Brain microvascular endothelial cell (primary cell): ENCODE results near the gene GRAMD1B.

Experiments
- DNase-seq: peaks from one replicate; pipeline ENCODE4 v3.0.0-alpha.2; 2020
- H3K27ac ChIP-seq: fragments of 250-450 bp; sonication (Bioruptor Pico); 2 replicates; pipeline ENCODE4 v1.5.1; 2020; ENCODE audit warnings: mild to moderate bottlenecking, moderate library complexity
- H3K27me3 ChIP-seq: fragments of 250-450 bp; sonication (Bioruptor Pico); replicated peaks from 2 replicates; pipeline ENCODE4 v1.5.1; 2020; ENCODE audit warnings: mild to moderate bottlenecking
- H3K36me3 ChIP-seq: fragments of 250-450 bp; sonication (Bioruptor Pico); replicated peaks from 2 replicates; pipeline ENCODE4 v1.5.1; 2020; ENCODE audit warnings: mild to moderate bottlenecking
- H3K4me3 ChIP-seq: 2 replicates; pipeline ENCODE4 v1.5.1; 2011; ENCODE audit warnings: low read depth, mild to moderate bottlenecking, control low read depth, low read length, moderate library complexity
- in situ Hi-C: cut with HindIII; loops from 2 replicates; pipeline ENCODE4 v1.10.0; 2017; ENCODE audit warnings: low sequenced_read_pairs, low pct_ligation_motif_present
- TF ChIP-seq, protein P1 (sequence below): IDR thresholded peaks from 2 replicates; pipeline ENCODE4 v1.5.1; 2011; ENCODE audit warnings: low read depth, mild to moderate bottlenecking, moderate library complexity, low read length, control low read depth, inconsistent platforms; ENCODE audit errors: missing control alignments

GRAMD1B gene

DNA sequence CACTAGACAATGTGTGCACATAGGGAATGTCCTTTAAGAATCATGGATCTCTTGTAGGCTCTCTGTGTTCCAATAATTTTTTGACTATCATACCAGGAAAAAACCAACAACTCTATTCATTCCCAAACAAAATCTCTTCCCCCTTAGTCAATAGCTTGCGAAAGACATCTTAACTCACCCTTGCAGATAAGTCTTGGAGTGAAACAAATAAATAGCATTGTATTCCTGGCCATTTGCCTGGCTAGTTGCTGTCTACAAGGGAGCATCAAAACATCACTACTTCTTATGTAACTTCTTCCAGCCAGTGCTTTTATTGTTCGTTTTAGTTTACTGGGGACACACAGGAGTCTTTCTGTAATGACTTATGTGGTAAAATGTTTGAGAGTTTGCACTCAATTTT, 194.9 kb downstream of the GRAMD1B start:
- Histone ChIP-seq H3K4me3 (no peak overlapping the region), H3K36me3 (no peaks in the 10 kb centered on the region)
- in situ Hi-C loops: no loop called here

DNA sequence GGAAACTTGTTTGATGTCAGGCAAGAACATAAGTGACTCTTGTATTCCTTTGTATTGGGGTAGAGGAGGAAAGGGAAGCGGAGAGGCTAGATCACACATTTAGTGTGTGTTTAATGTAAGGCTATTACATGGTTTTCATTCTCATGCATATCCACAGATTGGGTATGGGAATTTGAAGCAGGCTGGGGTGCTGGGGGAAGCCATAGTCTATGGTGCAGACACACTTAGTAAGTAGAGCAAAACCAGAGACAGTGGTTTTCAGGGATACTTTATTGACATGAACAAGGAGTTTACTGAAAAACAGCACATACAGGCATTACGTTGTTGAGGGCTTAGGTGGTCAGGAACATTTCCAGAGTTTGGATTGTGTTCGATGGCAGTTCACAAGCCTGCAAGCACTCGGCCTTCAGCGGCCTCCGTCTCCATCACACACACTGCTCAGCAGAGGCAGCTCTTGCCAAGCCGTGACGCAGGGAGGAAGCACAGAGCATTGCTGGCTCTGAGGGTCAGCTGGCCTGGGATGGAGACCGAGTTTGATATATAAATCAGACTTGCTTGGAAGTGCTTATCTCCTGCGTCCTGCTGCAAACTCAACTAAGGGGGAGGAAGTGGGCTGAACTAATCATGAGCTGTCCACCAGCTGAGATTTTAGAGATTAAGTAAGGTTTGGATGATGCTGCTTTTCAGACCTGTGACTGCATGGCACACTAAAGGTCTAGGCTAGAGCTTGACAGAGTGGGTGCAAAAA, 199.0 kb downstream of the GRAMD1B start:
- Histone ChIP-seq H3K27ac (no peak overlapping the region), H3K27me3 (no peaks in the 10 kb centered on the region), H3K36me3 (no peaks in the 10 kb centered on the region), H3K4me3 (no peak overlapping the region)
- in situ Hi-C loops: no loop called here
- peak; percentile 22 for DNase-seq
- TF ChIP-seq, protein P1, sequence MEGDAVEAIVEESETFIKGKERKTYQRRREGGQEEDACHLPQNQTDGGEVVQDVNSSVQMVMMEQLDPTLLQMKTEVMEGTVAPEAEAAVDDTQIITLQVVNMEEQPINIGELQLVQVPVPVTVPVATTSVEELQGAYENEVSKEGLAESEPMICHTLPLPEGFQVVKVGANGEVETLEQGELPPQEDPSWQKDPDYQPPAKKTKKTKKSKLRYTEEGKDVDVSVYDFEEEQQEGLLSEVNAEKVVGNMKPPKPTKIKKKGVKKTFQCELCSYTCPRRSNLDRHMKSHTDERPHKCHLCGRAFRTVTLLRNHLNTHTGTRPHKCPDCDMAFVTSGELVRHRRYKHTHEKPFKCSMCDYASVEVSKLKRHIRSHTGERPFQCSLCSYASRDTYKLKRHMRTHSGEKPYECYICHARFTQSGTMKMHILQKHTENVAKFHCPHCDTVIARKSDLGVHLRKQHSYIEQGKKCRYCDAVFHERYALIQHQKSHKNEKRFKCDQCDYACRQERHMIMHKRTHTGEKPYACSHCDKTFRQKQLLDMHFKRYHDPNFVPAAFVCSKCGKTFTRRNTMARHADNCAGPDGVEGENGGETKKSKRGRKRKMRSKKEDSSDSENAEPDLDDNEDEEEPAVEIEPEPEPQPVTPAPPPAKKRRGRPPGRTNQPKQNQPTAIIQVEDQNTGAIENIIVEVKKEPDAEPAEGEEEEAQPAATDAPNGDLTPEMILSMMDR: no peak

More for the DNA sequence above, 194.9 kb downstream of the GRAMD1B start:
- no peak overlapping the region for H3K27ac ChIP-seq
- DNase-seq: no peak
- H3K27me3 ChIP-seq: no peaks in the 10 kb centered on the region
- TF ChIP-seq, protein P1: no peak

DNA sequence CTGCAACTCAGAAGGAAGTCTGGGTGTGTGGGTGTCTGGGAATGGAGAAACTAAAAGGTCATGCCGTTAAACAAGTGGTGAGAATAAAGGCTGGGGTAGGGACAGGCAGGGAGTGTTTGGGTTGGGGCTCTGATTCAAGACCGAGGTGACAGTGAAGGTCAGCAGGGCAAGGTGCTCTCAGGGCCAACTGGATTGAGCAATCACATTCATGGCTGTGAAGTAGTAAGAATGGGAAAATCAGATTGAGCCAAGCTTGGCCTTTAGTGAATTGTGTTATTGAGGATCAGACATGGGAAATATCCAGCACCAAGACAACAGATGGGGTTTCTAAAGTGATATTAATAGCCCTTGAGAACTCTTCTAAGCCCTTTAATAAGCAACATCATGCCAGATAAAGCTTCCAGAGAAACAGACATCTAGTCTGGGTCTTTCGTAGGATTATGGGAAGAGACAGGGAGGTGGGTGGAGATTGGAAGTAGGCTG, 200.1 kb downstream of the GRAMD1B start:
- no peak overlapping the region for H3K27ac ChIP-seq
- H3K4me3 ChIP-seq: no peak overlapping the region
- DNase-seq: no peak
- no peaks in the 10 kb centered on the region for H3K36me3 ChIP-seq
- in situ Hi-C loops: no loop called here
- TF ChIP-seq, protein P1: no peak
- H3K27me3 ChIP-seq: no peaks in the 10 kb centered on the region

DNA sequence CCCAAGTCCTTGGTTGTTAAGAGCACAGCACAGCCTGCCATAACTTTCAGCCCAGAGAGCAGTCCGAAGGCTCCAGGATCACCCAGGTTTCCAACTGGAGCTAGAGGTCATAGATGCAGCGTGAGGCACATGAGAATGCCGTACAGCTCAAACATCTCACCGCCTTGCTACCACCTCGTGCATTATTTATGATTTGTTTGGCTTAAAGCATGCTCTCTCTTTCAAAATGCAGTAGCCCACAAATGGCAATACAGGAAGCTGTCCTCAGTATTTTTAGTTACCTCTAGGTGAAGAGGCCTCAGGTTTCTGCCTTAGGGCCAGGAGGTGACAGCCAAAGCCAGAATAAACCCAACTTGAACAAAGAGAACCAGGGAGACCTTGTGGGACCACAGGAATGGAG, 210.0 kb downstream of the GRAMD1B start:
- no peak for DNase-seq
- Histone ChIP-seq H3K27me3 (no peaks in the 10 kb centered on the region), H3K27ac (no peak overlapping the region), H3K4me3 (no peak overlapping the region), H3K36me3 (no peaks in the 10 kb centered on the region)
- TF ChIP-seq, protein P1: no peak
- in situ Hi-C loops: no loop called here

DNA sequence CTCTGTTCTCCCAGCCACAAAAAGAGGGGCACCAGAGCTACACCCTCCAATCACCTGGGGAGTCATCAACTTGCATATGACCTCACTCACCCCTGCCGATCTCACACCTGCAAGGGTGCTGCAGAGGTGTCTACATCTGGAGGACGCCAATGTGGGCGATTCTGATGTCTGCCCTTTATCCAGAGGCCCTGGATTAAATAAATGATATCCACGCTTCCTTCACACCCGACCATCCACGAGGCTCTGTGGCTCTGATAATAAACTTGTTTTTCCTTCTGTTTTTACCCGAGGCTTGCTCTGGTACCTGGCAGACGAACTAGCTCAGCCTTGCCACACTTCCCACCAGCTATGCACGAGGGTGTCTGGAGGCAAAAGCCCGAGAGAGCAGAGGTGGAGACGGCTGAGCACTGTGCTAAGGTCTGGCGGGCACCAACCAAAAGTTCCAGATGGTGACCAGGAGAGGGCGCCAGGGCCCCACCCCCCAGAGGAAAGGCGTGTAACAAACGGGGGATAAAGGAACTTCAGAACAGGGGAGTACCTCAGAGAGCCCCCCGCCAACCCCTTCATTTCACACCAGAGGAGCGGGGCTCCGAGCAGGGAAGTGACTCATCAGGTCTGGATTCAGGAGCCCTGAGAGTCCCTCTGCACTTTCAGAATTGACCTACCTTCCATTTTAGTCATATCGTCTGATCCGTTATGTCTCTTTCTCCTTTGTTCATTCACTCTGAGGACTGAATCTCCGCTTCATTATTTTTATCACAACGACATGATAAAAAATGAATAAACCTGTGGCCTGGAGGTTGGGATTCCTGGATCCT, 210.8 kb downstream of the GRAMD1B start:
- in situ Hi-C loops: no loop called here
- DNase-seq: peak; percentile 22
- H3K36me3 ChIP-seq: no peaks in the 10 kb centered on the region
- H3K4me3 ChIP-seq: no peak overlapping the region
- H3K27me3 ChIP-seq: no peaks in the 10 kb centered on the region
- TF ChIP-seq, protein P1: peak; percentile 94
- no peak overlapping the region for H3K27ac ChIP-seq
